Measurements from ENCODE around the gene ARHGDIA. TPM values are rescaled to one million over a fixed set of nuclear protein-coding genes. Genes with fewer than 3 reads are reported as not detected.
"Not testable (repeated sequence)": the region's sequence is repeated elsewhere in the genome, so short reads cannot be mapped to it uniquely, and the experiment has no call there.

ARHGDIA gene
- total RNA-seq (2014; rRNA removed) (201 and 261 TPM in 2 replicates), Bru-seq, nascent RNA (percentile 94 among the genes with signal in this experiment), BruChase-seq, experiment 1, labeled RNA remaining after a 6-hour chase (percentile 99 among the genes with signal in this experiment), BruChase-seq, experiment 2, labeled RNA remaining after a 2-hour chase (percentile 97 among the genes with signal in this experiment)
- long read RNA-seq, transcript ARHGDIA-207 (5 exons, 1,201 nt) = minor isoform, 8 of 159 reads
- long read RNA-seq, transcript ARHGDIA-203 (6 exons, 1,517 nt) = minor isoform, 5 of 159 reads
- long read RNA-seq, transcript ARHGDIA-201 (6 exons, 1,906 nt) = major isoform, 75 of 159 reads
- long read RNA-seq, partial matches to known transcripts = 4 of 159 reads
- long read RNA-seq, other reads (novel, unspliced or antisense) = 63 of 159 reads

DNA sequence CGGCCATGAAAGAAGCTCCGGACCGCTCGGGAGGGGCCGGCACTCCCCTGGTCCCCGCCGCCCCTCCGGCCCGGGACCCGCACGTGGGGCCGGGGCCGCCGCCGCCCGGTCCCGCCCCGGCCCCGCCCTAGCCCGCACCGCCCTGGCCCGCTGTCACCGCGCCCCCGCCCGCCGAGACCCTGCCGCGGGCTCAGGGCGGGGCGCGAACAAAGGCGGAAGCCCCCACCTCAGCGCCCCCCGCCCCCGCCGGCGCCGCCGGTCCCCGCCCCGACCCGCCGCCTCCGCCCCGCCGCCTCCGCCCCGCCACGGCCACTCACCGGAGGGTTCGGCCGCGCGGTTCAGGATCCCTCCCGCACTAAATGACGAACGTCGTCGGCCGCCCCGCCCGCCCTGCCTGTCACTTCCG is at the start of gene ARHGDIA:
Gene ARHGDIA (minus strand): TSS at position 357 of the 406 bp plus-strand sequence. CDS start 1,407 bp downstream, outside the sequence.
- no peak for DNase-seq
- Histone ChIP-seq H3K36me3 (ENCODE audit: low read depth, low read length) (0 out of 2 replicates have a peak, but pooled peaks cover 6% of the 10 kb centered on the region), H4K20me1 (ENCODE audit: low read length) (0 out of 2 replicates have a peak, but pooled peaks cover 6% of the 10 kb centered on the region), H3K4me1 (ENCODE audit: insufficient read depth, low read length) (peaks cover 52% of the 10 kb centered on the region), H3F3A (ENCODE audit: low read length, unreplicated experiment) (peaks cover 22% of the 10 kb centered on the region), H3K9me3 (ENCODE audit: low read length) (no peaks in the 10 kb centered on the region), H3K27me3 (ENCODE audit: low read length) (no peaks in the 10 kb centered on the region), H3K9ac (ENCODE audit: low read length) (peak within 1 kb of the TSS; percentile 99), H3K9me2 (replicated peaks; ENCODE audit: low read length) (no peaks in the 10 kb centered on the region), H3K4me2 (ENCODE audit: low read length) (peak within 1 kb of the TSS; percentile 99), H3K79me2 (ENCODE audit: low read length) (peaks cover 26% of the 10 kb centered on the region), H2AFZ (ENCODE audit: low read length) (peak within 1 kb of the TSS; percentile 99), H3K27ac (ENCODE audit: low read length) (peak within 1 kb of the TSS; percentile 96), H3K4me3 (ENCODE audit: low read length) (peak within 1 kb of the TSS; percentile 95)
- BruUV-seq (replicated peaks) = no TSS peak
- ATAC-seq = peak; percentile 8
- intact Hi-C loops (cut with micrococcal nuclease) = loop anchor here (5.0 kb wide), 1 partner anchor 56 kb away; the partner anchor contains the start of gene MAFG
- POLR2A ChIA-PET (ENCODE audit: unreplicated experiment) = interaction anchor here (0.6 kb wide), 1 partner anchor 476 kb away, joined by 3 read pairs; no protein-coding TSS in a partner anchor
- no peak for TF ChIP-seq EZH2phosphoT487 (IDR thresholded peaks at IDR 0.05; ENCODE audit: borderline replicate concordance, low read length)
- TF ChIP-seq, protein P1, sequence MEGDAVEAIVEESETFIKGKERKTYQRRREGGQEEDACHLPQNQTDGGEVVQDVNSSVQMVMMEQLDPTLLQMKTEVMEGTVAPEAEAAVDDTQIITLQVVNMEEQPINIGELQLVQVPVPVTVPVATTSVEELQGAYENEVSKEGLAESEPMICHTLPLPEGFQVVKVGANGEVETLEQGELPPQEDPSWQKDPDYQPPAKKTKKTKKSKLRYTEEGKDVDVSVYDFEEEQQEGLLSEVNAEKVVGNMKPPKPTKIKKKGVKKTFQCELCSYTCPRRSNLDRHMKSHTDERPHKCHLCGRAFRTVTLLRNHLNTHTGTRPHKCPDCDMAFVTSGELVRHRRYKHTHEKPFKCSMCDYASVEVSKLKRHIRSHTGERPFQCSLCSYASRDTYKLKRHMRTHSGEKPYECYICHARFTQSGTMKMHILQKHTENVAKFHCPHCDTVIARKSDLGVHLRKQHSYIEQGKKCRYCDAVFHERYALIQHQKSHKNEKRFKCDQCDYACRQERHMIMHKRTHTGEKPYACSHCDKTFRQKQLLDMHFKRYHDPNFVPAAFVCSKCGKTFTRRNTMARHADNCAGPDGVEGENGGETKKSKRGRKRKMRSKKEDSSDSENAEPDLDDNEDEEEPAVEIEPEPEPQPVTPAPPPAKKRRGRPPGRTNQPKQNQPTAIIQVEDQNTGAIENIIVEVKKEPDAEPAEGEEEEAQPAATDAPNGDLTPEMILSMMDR (conservative IDR thresholded peaks at IDR 0.05; ENCODE audit: low read depth, low read length) = no peak
- TF ChIP-seq EZH2 (IDR thresholded peaks at IDR 0.05; ENCODE audit: low read length, unreplicated experiment) = no peak
- CTCF ChIA-PET = interaction anchor here (0.5 kb wide), 2 partner anchors 19 to 809 kb away, joined by 3 to 4 read pairs; no protein-coding TSS in a partner anchor

DNA sequence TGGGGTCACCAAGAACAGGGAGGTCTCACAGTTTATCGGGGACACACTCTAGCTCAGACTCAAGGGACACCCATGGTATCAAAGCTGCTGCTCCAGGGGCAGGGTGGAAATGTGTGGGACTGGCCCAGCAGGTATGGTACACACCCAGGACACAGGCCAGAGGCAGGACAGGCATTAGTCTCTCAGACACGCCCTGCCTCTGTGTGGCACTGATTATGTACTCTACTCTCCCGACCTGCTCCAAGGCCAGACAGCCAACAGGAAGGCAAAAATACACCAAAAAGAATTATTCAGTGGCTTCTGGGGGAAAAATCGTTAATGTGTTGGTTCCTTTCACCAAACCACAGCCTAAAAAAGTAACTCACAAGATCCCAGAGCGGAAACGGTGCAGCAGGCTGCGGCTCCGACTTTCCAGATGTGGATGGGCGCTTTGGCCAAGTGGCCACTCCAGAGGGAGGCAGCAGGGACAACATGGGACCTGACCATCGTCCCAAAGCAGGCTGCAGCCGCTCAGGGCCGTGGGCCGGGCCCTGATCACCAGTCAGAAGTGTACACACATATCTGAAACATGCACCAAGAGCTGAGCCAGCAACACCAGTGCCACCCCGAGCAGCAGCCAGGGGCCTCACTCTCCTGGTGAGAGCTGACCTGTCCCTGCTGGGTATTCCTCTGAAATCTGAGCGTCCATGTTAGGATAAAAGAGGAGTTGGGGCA is 47.9 kb upstream of the ARHGDIA start:
- Histone ChIP-seq H2AFZ (ENCODE audit: low read length) (no peak overlapping the region), H3K9me3 (ENCODE audit: low read length) (no peaks in the 10 kb centered on the region), H3K9ac (ENCODE audit: low read length) (no peak overlapping the region), H3K36me3 (ENCODE audit: low read depth, low read length) (peaks cover 20% of the 10 kb centered on the region; the same call in 1 of the 2 replicates), H3K27ac (ENCODE audit: low read length) (no peak overlapping the region), H3K27me3 (ENCODE audit: low read length) (no peaks in the 10 kb centered on the region), H3K79me2 (ENCODE audit: low read length) (peaks cover 77% of the 10 kb centered on the region), H3K4me2 (ENCODE audit: low read length) (no peak overlapping the region), H3K9me2 (replicated peaks; ENCODE audit: low read length) (no peaks in the 10 kb centered on the region), H3F3A (ENCODE audit: low read length, unreplicated experiment) (no peaks in the 10 kb centered on the region), H4K20me1 (ENCODE audit: low read length) (0 out of 2 replicates have a peak, but pooled peaks cover 8% of the 10 kb centered on the region), H3K4me3 (ENCODE audit: low read length) (no peak overlapping the region), H3K4me1 (ENCODE audit: insufficient read depth, low read length) (peaks cover 40% of the 10 kb centered on the region)
- TF ChIP-seq, protein P1 (conservative IDR thresholded peaks at IDR 0.05; ENCODE audit: low read depth, low read length) = no peak
- TF ChIP-seq EZH2 (IDR thresholded peaks at IDR 0.05; ENCODE audit: low read length, unreplicated experiment) (no peak), EZH2phosphoT487 (IDR thresholded peaks at IDR 0.05; ENCODE audit: borderline replicate concordance, low read length) (no peak)
- intact Hi-C loops (cut with micrococcal nuclease) = no loop called here
- CTCF ChIA-PET = no interaction called here
- peak; percentile 53 for ATAC-seq
- POLR2A ChIA-PET (ENCODE audit: unreplicated experiment) = no interaction called here
- BruUV-seq (replicated peaks) = no TSS peak
- DNase-seq = peak; percentile 43

DNA sequence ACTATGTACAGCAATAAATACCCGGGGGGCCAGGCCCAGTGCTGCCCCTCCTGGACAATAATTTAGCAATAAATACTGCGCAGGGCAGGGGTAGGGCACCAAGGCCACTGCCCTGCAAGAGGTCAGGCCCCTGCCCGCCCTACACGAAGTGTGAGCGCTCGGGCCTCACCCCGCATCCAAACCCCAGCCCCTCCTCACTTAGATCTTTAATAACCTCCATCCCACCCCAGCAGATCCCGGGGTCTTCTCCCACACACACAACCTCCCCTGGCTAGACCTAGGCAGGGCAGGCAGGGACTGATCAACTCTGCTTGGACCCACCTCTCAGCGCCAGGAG is 47.2 kb upstream of the ARHGDIA start:
- DNase-seq; H3F3A ChIP-seq (ENCODE audit: low read length, unreplicated experiment); H3K27ac ChIP-seq (ENCODE audit: low read length); H3K9me3 ChIP-seq (ENCODE audit: low read length); CTCF ChIA-PET; H2AFZ ChIP-seq (ENCODE audit: low read length); POLR2A ChIA-PET (ENCODE audit: unreplicated experiment); H3K9me2 ChIP-seq (replicated peaks; ENCODE audit: low read length); H3K9ac ChIP-seq (ENCODE audit: low read length); intact Hi-C loops (cut with micrococcal nuclease); H4K20me1 ChIP-seq (ENCODE audit: low read length); H3K27me3 ChIP-seq (ENCODE audit: low read length); BruUV-seq (replicated peaks): not testable (repeated sequence)
- Histone ChIP-seq H3K79me2 (ENCODE audit: low read length) (peaks cover 70% of the 10 kb centered on the region), H3K4me3 (ENCODE audit: low read length) (peak overlapping the region; percentile 75; the same call in 1 of the 2 replicates), H3K4me1 (ENCODE audit: insufficient read depth, low read length) (peaks cover 36% of the 10 kb centered on the region), H3K4me2 (ENCODE audit: low read length) (peak overlapping the region; percentile 58), H3K36me3 (ENCODE audit: low read depth, low read length) (peaks cover 26% of the 10 kb centered on the region; the same call in 1 of the 2 replicates)
- ATAC-seq = peak; percentile 7

Data from PC-3 (cell line).